Upper lobe of left lung (tissue), 4 donors: ENCODE results near the gene PTPRN2.

Experiments used
- CTCF ChIP-seq, 6 experiments: fragments of 450-650 bp in 4 of 6; fragments of 200-600 bp in 2 of 6; sonication (generic) in 2 of 6; IDR thresholded peaks; one replicate each; pipeline ENCODE4 v1.5.1; 2016 to 2019; ENCODE audit warnings: antibody characterized with exemption in 6 of 6
- POLR2A ChIP-seq, 4 donors: fragments of 450-650 bp; IDR thresholded peaks; one replicate each; pipeline ENCODE4 v1.5.1; 2016 to 2017; ENCODE audit warnings: antibody characterized with exemption in 4 of 4, mild to moderate bottlenecking in 2 of 4
- POLR2AphosphoS5 ChIP-seq, 2 donors: sonication (generic); formaldehyde crosslinking; IDR thresholded peaks; one replicate each; pipeline ENCODE4 v1.5.1; 2017; ENCODE audit warnings: antibody characterized with exemption in 2 of 2

GRCh38 chr7:158076656-158077055 lies 511.0 kb downstream of the PTPRN2 start:
- TF ChIP-seq POLR2AphosphoS5 (IDR thresholded peaks at IDR 0.05) (no peak), CTCF (IDR thresholded peaks at IDR 0.05) (no peak), POLR2A (IDR thresholded peaks at IDR 0.05) (no peak)
